ENCODE results near the gene RYR2. TPM values are rescaled to one million over a fixed set of nuclear protein-coding genes. Genes with fewer than 3 reads are reported as not detected.

The RYR2 gene
- total RNA-seq, 2 experiments from 2014 or later, result not detected

- H3K36me3 ChIP-seq (ENCODE audit: insufficient read depth, low read length), result no peaks in the 10 kb centered on the region
- no peak for TF ChIP-seq CTCF (conservative IDR thresholded peaks at IDR 0.05; ENCODE audit: low read length)
- no peak for TF ChIP-seq EZH2phosphoT487 (IDR thresholded peaks at IDR 0.05; ENCODE audit: borderline replicate concordance, low read depth, low read length)
- no peak overlapping the region for H3K4me2 ChIP-seq (ENCODE audit: low read length)
- no peak overlapping the region for H2AFZ ChIP-seq (ENCODE audit: low read length)
- POLR2A ChIA-PET, result no interaction called here
- no peak for DNase-seq (ENCODE audit: low spot score)
- H4K20me1 ChIP-seq (ENCODE audit: insufficient read depth, low read length), result no peaks in the 10 kb centered on the region
- H3K4me1 ChIP-seq (ENCODE audit: insufficient read depth, low read length, poor library complexity, severe bottlenecking), result no peaks in the 10 kb centered on the region
- H3K4me3 ChIP-seq (ENCODE audit: low read depth, low read length, poor library complexity, severe bottlenecking), result no peak overlapping the region
- CTCF ChIA-PET (ENCODE audit: unreplicated experiment), result no interaction called here
- BruUV-seq (replicated peaks), result no TSS peak
- H3K27ac ChIP-seq (ENCODE audit: low read depth, low read length, poor library complexity, severe bottlenecking), result no peak overlapping the region
- no peaks in the 10 kb centered on the region for H3K9me2 ChIP-seq (ENCODE audit: insufficient read depth, low read length)
- H3K9me3 ChIP-seq (ENCODE audit: low read length), result no peaks in the 10 kb centered on the region
- intact Hi-C loops (cut with micrococcal nuclease; ENCODE audit: unreplicated experiment), result no loop called here
- no peaks in the 10 kb centered on the region for H3K79me2 ChIP-seq (ENCODE audit: insufficient read depth, low read depth, low read length)
Observed at GRCh38 chr1:237528545-237528944, 486.6 kb downstream of the RYR2 start.

- DNase-seq (ENCODE audit: low spot score), result no peak
- Histone ChIP-seq H3K36me3 (ENCODE audit: insufficient read depth, low read length) (no peaks in the 10 kb centered on the region), H3K4me3 (ENCODE audit: low read depth, low read length, poor library complexity, severe bottlenecking) (no peak overlapping the region), H3K4me2 (ENCODE audit: low read length) (no peak overlapping the region), H3K9me2 (ENCODE audit: insufficient read depth, low read length) (no peaks in the 10 kb centered on the region), H2AFZ (ENCODE audit: low read length) (no peak overlapping the region), H4K20me1 (ENCODE audit: insufficient read depth, low read length) (no peaks in the 10 kb centered on the region), H3K9me3 (ENCODE audit: low read length) (no peaks in the 10 kb centered on the region), H3K4me1 (ENCODE audit: insufficient read depth, low read length, poor library complexity, severe bottlenecking) (no peaks in the 10 kb centered on the region), H3K27ac (ENCODE audit: low read depth, low read length, poor library complexity, severe bottlenecking) (no peak overlapping the region), H3K79me2 (ENCODE audit: insufficient read depth, low read depth, low read length) (no peaks in the 10 kb centered on the region)
- POLR2A ChIA-PET, result interaction anchor here (0.6 kb wide), 1 partner anchor 199 kb away, joined by 3 read pairs; no protein-coding TSS in a partner anchor
- intact Hi-C loops (cut with micrococcal nuclease; ENCODE audit: unreplicated experiment), result no loop called here
- BruUV-seq (replicated peaks), result no TSS peak
- TF ChIP-seq EZH2phosphoT487 (IDR thresholded peaks at IDR 0.05; ENCODE audit: borderline replicate concordance, low read depth, low read length) (no peak), CTCF (conservative IDR thresholded peaks at IDR 0.05; ENCODE audit: low read length) (no peak)
- CTCF ChIA-PET (ENCODE audit: unreplicated experiment), result no interaction called here
Observed at GRCh38 chr1:237539055-237539454, 497.1 kb downstream of the RYR2 start.

- H3K4me3 ChIP-seq (ENCODE audit: low read depth, low read length, poor library complexity, severe bottlenecking), result no peak overlapping the region
- H3K9me2 ChIP-seq (ENCODE audit: insufficient read depth, low read length), result no peaks in the 10 kb centered on the region
- no TSS peak for BruUV-seq (replicated peaks)
- H3K79me2 ChIP-seq (ENCODE audit: insufficient read depth, low read depth, low read length), result no peaks in the 10 kb centered on the region
- DNase-seq (ENCODE audit: low spot score), result no peak
- H3K27ac ChIP-seq (ENCODE audit: low read depth, low read length, poor library complexity, severe bottlenecking), result no peak overlapping the region
- H4K20me1 ChIP-seq (ENCODE audit: insufficient read depth, low read length), result no peaks in the 10 kb centered on the region
- no peaks in the 10 kb centered on the region for H3K4me1 ChIP-seq (ENCODE audit: insufficient read depth, low read length, poor library complexity, severe bottlenecking)
- H3K4me2 ChIP-seq (ENCODE audit: low read length), result no peak overlapping the region
- ChIA-PET POLR2A (interaction anchor here (0.5 to 0.9 kb wide), 2 partner anchors 994 to 1021 kb away, joined by 3 read pairs; no protein-coding TSS in a partner anchor), CTCF (ENCODE audit: unreplicated experiment) (no interaction called here)
- H3K36me3 ChIP-seq (ENCODE audit: insufficient read depth, low read length), result no peaks in the 10 kb centered on the region
- TF ChIP-seq EZH2phosphoT487 (IDR thresholded peaks at IDR 0.05; ENCODE audit: borderline replicate concordance, low read depth, low read length) (no peak), CTCF (conservative IDR thresholded peaks at IDR 0.05; ENCODE audit: low read length) (no peak)
- intact Hi-C loops (cut with micrococcal nuclease; ENCODE audit: unreplicated experiment), result no loop called here
- no peak overlapping the region for H2AFZ ChIP-seq (ENCODE audit: low read length)
- no peaks in the 10 kb centered on the region for H3K9me3 ChIP-seq (ENCODE audit: low read length)
Observed at GRCh38 chr1:237542525-237543418, 500.8 kb downstream of the RYR2 start.
